Right lobe of liver (tissue), 6 donors: ENCODE data around the gene MZF1. TPM values are rescaled to one million over a fixed set of nuclear protein-coding genes. Genes with fewer than 3 reads are reported as not detected.

Experiments used
- ATAC-seq, 4 donors: fragments of 200-7000 bp; cut with Tn5 transposase; one replicate each; pipeline ENCODE4 v1.9.1; 2020; ENCODE audit warnings: mild to moderate bottlenecking in 4 of 4, moderate library complexity in 4 of 4
- DNase-seq, 3 donors: peaks; one replicate each; pipeline ENCODE4 v3.0.0-alpha.2; 2020
- H3K27ac ChIP-seq, 3 donors: fragments of 200-600 bp; one replicate each; pipeline ENCODE4 v1.8.0; 2022
- H3K27me3 ChIP-seq, 2 donors: fragments of 200-600 bp; one replicate each; pipeline ENCODE4 v1.8.0; 2022
- H3K36me3 ChIP-seq, 4 donors: fragments of 200-600 bp; sonication (generic) in 1 of 4; one replicate each; pipeline versions ENCODE4 v1.5.1 to v1.8.0; 2017 to 2022; ENCODE audit warnings: control low read depth in 1 of 4
- H3K4me1 ChIP-seq, 4 donors: fragments of 200-600 bp; sonication (generic) in 1 of 4; one replicate each; pipeline versions ENCODE4 v1.5.1 to v1.8.0; 2017 to 2022; ENCODE audit warnings: control low read depth in 1 of 4
- H3K4me3 ChIP-seq, 3 donors: fragments of 200-600 bp; one replicate each; pipeline ENCODE4 v1.8.0; 2022
- H3K9me3 ChIP-seq, 4 donors: fragments of 200-600 bp; sonication (generic) in 1 of 4; one replicate each; pipeline versions ENCODE4 v1.5.1 to v1.8.0; 2017 to 2022; ENCODE audit warnings: control low read depth in 1 of 4
- CTCF ChIP-seq, 4 donors: fragments of 200-600 bp in 3 of 4; fragments of 450-650 bp in 1 of 4; IDR thresholded peaks; one replicate each; pipeline versions ENCODE4 v1.5.1 to v1.8.0; 2016 to 2022; ENCODE audit warnings: antibody characterized with exemption in 4 of 4, mild to moderate bottlenecking in 2 of 4
- POLR2A ChIP-seq: fragments of 450-650 bp; IDR thresholded peaks from one replicate; pipeline ENCODE4 v1.6.1; 2017; ENCODE audit warnings: antibody characterized with exemption, mild to moderate bottlenecking
- WGBS: methylation state at CpG from one replicate; pipeline ENCODE4 v1.1.6; 2018; ENCODE audit warnings: low coverage, low lambda C conversion rate; ENCODE audit not compliant: insufficient coverage; ENCODE audit errors: missing lambda C conversion rate; 5-methylcytosine and 5-hydroxymethylcytosine counted together
- intact Hi-C, 2 donors: fragments of 100-400 bp; cut with DNase I; formaldehyde crosslinking; loops; one replicate each; pipeline versions ENCODE4 v1.11.2 to v1.14.1; 2022
- total RNA-seq, 6 experiments: library from RNA; depleted of rRNA in 2 of 6; stranded (reverse); fragments of >200 nt in 2 of 6; fragmentation: NEBNext Ultra II Directional in 3 of 6; extraction: Animal tissue kit (Norgen Biotek cat#: 25700) in 3 of 6; gene quantifications; one replicate each; pipeline versions ENCODE4 v1.1.0 to v1.2.4, GENCODE V29; 2016 to 2023
- donor health status: DM: no; HTN: yes; CAD: no.
- donor health status: DM: no; HTN: no; CAD: no.
- donor health status: DM: no; HTN: no; CAD: no.
- donor health status: DM: no; HTN: yes; CAD: no.
- donor health status: DM: no; HTN: yes; CAD: no.

Gene MZF1
- total RNA-seq, 6 experiments from 2014 or later, result 8.2 to 19.9 (median 14.1) TPM

DNA sequence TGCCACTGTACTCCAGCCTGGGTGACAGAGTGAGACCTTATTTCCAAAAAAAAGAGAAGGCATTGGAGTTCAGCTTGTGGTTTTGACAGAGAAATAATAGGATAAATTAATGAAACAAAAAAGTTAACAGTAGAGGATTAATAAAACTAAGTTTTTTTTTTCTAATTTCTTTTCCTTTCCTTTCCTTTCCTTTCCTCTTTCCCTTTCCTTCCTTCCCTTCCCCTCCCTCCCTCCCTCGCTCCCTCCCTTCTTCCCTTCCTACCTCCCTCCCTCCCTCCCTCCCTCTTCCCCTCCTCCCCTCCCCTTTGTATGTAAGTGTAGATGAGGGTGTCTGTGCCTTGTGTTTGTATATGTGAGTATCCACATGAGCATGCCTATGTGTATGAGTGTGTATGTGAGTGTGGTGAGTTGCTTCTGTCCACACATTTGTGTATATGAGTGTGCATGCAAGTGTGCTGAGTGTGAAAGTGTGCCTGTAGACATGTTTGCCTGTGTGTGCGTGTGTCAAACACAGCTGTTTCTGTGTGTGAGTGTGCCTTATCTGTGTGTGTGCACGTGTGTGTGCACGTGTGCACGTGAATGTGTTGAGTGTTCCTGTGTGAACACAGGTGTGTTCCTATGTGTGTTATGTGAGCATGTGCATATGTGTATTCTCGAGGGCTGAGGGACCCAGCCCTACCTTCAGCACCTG, 12.5 kb upstream of the MZF1 start:
- no peak for ATAC-seq
- 94% methylated on average over 2 of the region's 6 CpGs for WGBS
- Histone ChIP-seq H3K4me3 (no peak overlapping the region), H3K27ac (no peak overlapping the region), H3K9me3 (no peaks in the 10 kb centered on the region), H3K4me1 (no peaks in the 10 kb centered on the region), H3K36me3 (peaks cover 0 to 11% (median 0%) of the 10 kb centered on the region in 4 donors), H3K27me3 (no peaks in the 10 kb centered on the region)
- TF ChIP-seq CTCF (IDR thresholded peaks at IDR 0.05), result no peak
- no peak for TF ChIP-seq POLR2A
- DNase-seq, result no peak
- intact Hi-C loops, result no loop called here

- no peaks in the 10 kb centered on the region for H3K9me3 ChIP-seq
- no peaks in the 10 kb centered on the region for H3K27me3 ChIP-seq
- no peaks in the 10 kb centered on the region for H3K4me1 ChIP-seq
- intact Hi-C loops, result no loop called here
- H3K4me3 ChIP-seq, result no peak overlapping the region
- 90% methylated on average over 7 of the region's 9 CpGs for WGBS
- H3K27ac ChIP-seq, result no peak overlapping the region
- peak in 1 of 3 donors; percentile 3 for DNase-seq
- peaks cover 0 to 11% (median 0%) of the 10 kb centered on the region in 4 donors for H3K36me3 ChIP-seq
- TF ChIP-seq POLR2A (no peak), CTCF (IDR thresholded peaks at IDR 0.05) (no peak)
- ATAC-seq, result no peak
These were observed 11.6 kb upstream of the MZF1 start for GRCh38 chr19:58584498-58585441.

- Histone ChIP-seq H3K4me1 (no peaks in the 10 kb centered on the region), H3K4me3 (no peak overlapping the region), H3K9me3 (no peaks in the 10 kb centered on the region), H3K36me3 (peaks cover 0 to 11% (median 0%) of the 10 kb centered on the region in 4 donors), H3K27me3 (no peaks in the 10 kb centered on the region), H3K27ac (no peak overlapping the region)
- ATAC-seq, result no peak
- 100% methylated on average over 2 of the region's 6 CpGs for WGBS
- TF ChIP-seq POLR2A (no peak), CTCF (IDR thresholded peaks at IDR 0.05) (no peak)
- DNase-seq, result peak in 1 of 3 donors; percentile 11
- intact Hi-C loops, result no loop called here
These were observed 9.8 kb upstream of the MZF1 start for GRCh38 chr19:58582985-58583384.

GRCh38 chr19:58581227-58582141, 8.3 kb upstream of the MZF1 start:
- WGBS, result 65% methylated on average over 11 of the region's 62 CpGs
- H3K4me3 ChIP-seq, result no peak overlapping the region
- peaks cover 0 to 11% (median 0%) of the 10 kb centered on the region in 4 donors for H3K36me3 ChIP-seq
- no peak overlapping the region for H3K27ac ChIP-seq
- intact Hi-C loops, result no loop called here
- peak; percentile 69 to 79 (median 73) for DNase-seq
- peak; percentile 79 to 98 (median 84) for ATAC-seq
- H3K27me3 ChIP-seq, result no peaks in the 10 kb centered on the region
- TF ChIP-seq CTCF (IDR thresholded peaks at IDR 0.05) (peak; percentile 54 to 76 (median 67)), POLR2A (no peak)
- H3K4me1 ChIP-seq, result no peaks in the 10 kb centered on the region
- no peaks in the 10 kb centered on the region for H3K9me3 ChIP-seq
